Ishikawa (cell line): ENCODE results near the gene COX19.

Experiments
- EP300 ChIP-seq: IDR thresholded peaks from 2 replicates; pipeline ENCODE4 v1.6.1; 2012; ENCODE audit warnings: borderline replicate concordance
- MAX ChIP-seq: IDR thresholded peaks from 2 replicates; pipeline ENCODE4 v1.6.1; 2012
- NFIC ChIP-seq: IDR thresholded peaks from 2 replicates; pipeline ENCODE4 v1.6.1; 2012
- RAD21 ChIP-seq: IDR thresholded peaks from 2 replicates; pipeline ENCODE4 v1.6.1; 2012; ENCODE audit warnings: low read depth
- TEAD4 ChIP-seq: IDR thresholded peaks from 2 replicates; pipeline ENCODE4 v1.6.1; 2012
- YY1 ChIP-seq: IDR thresholded peaks from 2 replicates; pipeline ENCODE4 v1.6.1; 2012; ENCODE audit warnings: low read depth

GRCh38 chr7:936386-937054 is 38.8 kb downstream of the COX19 start:
- TF ChIP-seq YY1 (0 out of 2 replicates have a peak, but pooled peaks have one; percentile 47), TEAD4 (no peak), EP300 (peak; percentile 64; the same call in 1 of the 2 replicates), RAD21 (no peak), NFIC (no peak), MAX (no peak)
